Measurements from ENCODE around the gene ATP1A3.
"Not testable (repeated sequence)": the region's sequence is repeated elsewhere in the genome, so short reads cannot be mapped to it uniquely, and the experiment has no call there.

The ATP1A3 gene

DNA sequence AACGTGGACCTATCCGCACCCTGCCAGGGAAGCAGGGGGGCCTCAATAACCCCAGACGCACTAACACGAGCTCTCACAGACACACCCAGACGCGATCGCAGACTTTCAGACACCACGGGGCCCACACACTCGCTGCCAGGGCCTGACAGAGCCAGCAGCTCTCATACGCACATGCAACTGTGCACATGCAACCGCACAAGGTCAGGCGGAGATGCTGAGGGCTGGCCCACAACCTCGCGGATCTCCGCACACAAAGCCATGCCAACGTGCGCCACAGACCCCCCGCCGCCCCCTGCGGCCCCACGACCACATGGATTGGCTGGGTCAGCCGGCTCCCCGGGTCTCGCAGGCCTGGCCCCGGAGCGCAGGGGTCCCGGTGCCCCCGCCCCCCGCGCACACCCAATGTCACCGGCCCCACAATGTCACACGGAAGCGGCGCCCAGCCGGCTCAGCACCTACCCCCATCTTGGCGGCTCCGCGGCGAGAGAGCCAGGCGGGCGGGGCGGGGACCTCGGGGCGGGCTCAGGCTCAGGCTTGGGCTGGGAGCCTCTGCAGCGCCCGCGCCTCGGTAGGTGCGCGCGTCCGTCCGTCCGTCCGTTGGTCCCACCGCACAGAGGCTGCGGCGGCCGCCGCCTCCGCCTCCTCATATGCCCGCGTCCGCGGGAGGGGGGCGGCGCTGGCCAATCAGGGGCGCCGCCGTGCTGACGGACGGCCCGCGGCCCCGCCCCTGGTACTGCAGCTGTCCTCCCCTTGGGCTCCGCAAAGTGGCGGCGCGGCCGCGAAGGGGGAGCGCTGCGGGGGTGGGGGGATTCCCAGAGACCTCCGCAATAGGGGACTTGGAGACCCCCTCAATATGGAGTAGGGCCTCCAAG is at the start of gene ATP1A3:
TSS of gene ATP1A3 (minus strand) at position 619 of the 872 bp plus-strand sequence. CDS start at position 465, 154 bp downstream.
- TF ChIP-seq, protein P1, sequence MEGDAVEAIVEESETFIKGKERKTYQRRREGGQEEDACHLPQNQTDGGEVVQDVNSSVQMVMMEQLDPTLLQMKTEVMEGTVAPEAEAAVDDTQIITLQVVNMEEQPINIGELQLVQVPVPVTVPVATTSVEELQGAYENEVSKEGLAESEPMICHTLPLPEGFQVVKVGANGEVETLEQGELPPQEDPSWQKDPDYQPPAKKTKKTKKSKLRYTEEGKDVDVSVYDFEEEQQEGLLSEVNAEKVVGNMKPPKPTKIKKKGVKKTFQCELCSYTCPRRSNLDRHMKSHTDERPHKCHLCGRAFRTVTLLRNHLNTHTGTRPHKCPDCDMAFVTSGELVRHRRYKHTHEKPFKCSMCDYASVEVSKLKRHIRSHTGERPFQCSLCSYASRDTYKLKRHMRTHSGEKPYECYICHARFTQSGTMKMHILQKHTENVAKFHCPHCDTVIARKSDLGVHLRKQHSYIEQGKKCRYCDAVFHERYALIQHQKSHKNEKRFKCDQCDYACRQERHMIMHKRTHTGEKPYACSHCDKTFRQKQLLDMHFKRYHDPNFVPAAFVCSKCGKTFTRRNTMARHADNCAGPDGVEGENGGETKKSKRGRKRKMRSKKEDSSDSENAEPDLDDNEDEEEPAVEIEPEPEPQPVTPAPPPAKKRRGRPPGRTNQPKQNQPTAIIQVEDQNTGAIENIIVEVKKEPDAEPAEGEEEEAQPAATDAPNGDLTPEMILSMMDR (IDR thresholded peaks at IDR 0.05; ENCODE audit: low read depth, low read length) = no peak
- no peak for DNase-seq (ENCODE audit: extremely low read depth, low read depth)

DNA sequence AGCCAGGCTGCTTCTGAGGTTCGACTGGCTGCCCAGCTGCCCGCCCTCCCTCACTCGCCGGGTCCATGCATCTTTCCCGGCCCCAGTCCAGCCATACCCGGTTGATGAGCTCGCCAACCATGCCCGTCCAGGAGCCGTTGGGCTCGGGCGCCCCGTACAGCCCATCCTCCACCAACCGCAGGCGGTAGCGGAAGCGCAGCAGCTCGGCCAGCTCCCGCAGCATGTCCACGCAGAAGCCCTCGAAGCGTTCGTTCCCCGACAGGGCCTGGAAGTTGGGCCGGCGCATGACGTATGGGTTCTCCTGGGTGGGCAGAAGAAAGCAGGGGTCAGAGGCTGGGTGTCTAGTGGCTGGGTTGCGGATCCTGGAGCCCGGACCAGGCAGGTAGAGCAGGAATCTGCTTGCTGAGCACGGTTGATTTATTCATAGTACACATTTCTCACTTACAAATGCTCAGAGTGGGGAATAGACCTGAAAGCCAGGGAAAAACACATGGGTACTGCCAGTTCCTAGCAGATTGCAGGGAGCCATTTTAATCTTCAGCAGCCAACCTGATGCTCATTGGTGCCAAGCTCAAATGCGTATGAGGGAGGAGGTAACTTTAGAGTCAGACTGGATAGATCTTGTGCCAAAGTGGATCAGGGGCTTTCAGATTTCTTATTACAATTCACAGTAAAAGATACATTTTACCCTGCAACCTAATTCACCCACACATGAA is 48.6 kb upstream of the ATP1A3 start:
- no peak for DNase-seq (ENCODE audit: extremely low read depth, low read depth)
- TF ChIP-seq, protein P1 (IDR thresholded peaks at IDR 0.05; ENCODE audit: low read depth, low read length) = no peak

DNA sequence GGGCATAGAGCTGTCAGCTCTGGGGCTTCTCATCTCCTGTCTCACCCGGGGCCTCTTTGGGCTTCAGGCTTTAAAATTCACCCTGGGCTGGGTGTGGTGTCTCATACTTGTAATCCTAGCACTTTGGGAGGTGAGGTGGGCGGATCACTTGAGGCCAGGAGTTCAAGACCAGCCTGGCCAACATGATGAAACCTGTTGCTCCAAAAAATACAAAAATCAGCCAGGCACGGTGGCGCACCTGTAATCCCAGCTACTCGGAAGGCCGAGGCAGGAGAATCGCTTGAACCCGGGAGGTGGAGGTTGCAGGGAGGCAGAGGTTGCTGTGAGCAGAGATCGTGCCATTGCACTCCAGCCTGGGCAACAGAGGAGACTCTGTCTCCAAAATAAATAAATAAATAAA is 46.5 kb upstream of the ATP1A3 start:
- DNase-seq (ENCODE audit: extremely low read depth, low read depth) = not testable (repeated sequence)

DNA sequence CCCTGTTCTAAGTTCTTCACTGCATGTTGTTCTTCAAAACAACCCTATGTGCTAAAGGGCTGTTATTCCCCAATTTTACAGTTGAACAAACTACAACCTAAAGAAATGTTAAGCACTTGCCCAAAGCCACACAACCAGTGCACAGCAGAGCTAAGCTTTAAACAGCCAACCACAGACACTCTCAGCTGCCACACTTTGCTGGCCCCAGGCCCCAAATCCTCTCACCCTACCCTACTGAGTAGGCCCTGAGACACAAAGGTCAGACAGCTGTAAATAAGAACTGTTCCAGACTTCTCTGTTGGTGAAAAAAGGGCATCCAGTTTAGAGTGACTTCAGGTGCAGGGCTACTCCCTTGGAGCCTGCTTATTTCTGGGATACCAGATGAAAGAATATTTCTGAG is 46.0 kb upstream of the ATP1A3 start:
- TF ChIP-seq, protein P1 (IDR thresholded peaks at IDR 0.05; ENCODE audit: low read depth, low read length) = no peak
- DNase-seq (ENCODE audit: extremely low read depth, low read depth) = no peak

DNA sequence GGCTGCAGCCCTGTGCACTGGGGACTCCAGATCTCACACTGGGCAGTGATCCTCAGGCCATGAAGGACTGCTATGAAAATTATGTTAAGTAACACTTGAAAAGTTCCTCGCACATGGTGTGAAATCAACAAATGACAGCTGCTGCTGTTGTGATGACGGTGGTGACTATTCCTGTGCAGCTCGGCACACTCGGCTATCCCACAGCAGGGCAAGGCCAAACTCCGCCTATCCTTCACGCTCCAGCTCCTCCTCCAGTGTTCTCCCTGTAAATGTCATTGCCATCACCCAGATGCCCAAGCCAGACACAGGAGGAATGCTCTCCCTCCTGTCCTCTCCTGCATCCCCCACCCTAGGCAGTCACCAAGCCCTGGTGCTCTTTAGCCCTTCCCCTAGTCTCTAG is 44.6 kb upstream of the ATP1A3 start:
- TF ChIP-seq, protein P1 (IDR thresholded peaks at IDR 0.05; ENCODE audit: low read depth, low read length) = no peak
- no peak for DNase-seq (ENCODE audit: extremely low read depth, low read depth)

DNA sequence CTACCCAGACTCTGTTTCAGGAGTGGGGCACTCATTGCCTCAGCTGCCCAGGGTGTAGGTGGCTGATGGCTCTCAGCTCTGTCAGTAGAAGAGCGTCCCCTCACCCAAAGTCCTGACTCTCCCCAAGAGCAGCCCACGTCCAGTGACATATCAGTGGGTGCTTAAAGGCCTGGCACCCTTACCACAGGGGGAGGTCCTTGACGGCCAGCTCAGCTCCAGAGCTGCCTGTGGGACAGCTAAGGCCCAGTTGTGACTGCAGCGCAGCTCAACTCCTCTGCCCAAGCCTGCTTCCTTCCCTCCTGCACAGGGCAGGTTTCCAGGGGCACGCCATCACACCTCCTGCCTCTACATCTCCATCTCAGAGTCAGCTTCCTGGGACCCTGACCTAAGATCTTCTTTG is 43.6 kb upstream of the ATP1A3 start:
- DNase-seq (ENCODE audit: extremely low read depth, low read depth) = no peak
- TF ChIP-seq, protein P1 (IDR thresholded peaks at IDR 0.05; ENCODE audit: low read depth, low read length) = no peak

DNA sequence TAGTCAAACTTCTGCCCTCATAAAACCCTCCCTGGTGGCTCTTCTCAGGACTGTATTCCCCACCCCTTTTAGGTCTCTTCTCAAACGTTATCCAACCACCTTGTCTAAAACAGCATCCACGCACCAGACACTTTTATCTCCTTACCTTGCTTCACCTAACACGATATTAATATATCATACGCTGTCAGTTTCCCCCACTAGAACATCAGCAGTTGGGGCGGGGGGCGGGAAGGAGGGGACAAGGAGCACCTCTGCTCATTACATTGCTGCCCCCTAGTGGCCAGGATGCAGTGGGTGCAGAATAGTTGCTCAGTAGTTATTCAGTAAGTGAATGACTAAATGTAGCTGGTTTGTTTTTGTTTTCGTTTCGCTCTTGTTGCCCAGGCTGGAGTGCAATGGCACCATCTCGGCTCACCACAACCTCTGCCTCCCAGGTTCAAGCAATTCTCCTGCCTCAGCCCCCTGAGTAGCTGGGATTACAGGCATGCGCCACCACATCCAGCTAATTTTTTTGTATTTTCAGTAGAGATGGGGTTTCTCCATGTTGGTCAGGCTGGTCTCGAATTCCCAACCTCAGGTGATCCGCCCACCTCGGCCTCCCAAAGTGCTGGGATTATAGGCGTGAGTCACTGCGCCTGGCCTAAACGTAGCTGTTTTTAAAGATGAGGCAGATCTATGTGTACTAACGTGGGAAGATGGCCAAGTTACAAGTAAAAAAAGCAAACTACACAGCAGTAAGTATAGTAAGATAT is 40.8 kb upstream of the ATP1A3 start:
- TF ChIP-seq, protein P1 (IDR thresholded peaks at IDR 0.05; ENCODE audit: low read depth, low read length) = peak; percentile 93
- DNase-seq (ENCODE audit: extremely low read depth, low read depth) = peak; percentile 15

Data from AG09319 (cell line).